Mesendoderm (in vitro differentiated cells): ENCODE results near the gene MID2.
"Not testable (repeated sequence)": the region's sequence is repeated elsewhere in the genome, so short reads cannot be mapped to it uniquely, and the experiment has no call there.

ENCODE experiments used
- DNase-seq: peaks from one replicate; pipeline ENCODE4 v3.0.0; 2013
- H2AK5ac ChIP-seq: 2 replicates; pipeline ENCODE4 v1.6.1; 2013; ENCODE audit warnings: low read length, inconsistent platforms
- H2BK120ac ChIP-seq: 2 replicates; pipeline ENCODE4 v1.6.1; 2013; ENCODE audit warnings: low read depth, mild to moderate bottlenecking, low read length, moderate library complexity, mixed read lengths
- H2BK15ac ChIP-seq: replicated peaks from 2 replicates; pipeline ENCODE4 v1.6.1; 2013; ENCODE audit warnings: low read depth, mild to moderate bottlenecking, moderate library complexity
- H2BK5ac ChIP-seq: 2 replicates; pipeline ENCODE4 v1.6.1; 2013; ENCODE audit warnings: low read length, inconsistent platforms
- H3K18ac ChIP-seq: 2 replicates; pipeline ENCODE4 v1.6.1; 2013; ENCODE audit warnings: mild to moderate bottlenecking, low read length, mixed read lengths
- H3K23ac ChIP-seq: one replicate; pipeline ENCODE4 v1.6.1; 2013; ENCODE audit warnings: low read length
- H3K27ac ChIP-seq: 2 replicates; pipeline ENCODE4 v1.5.1; 2013; ENCODE audit warnings: low read depth, mild to moderate bottlenecking, inconsistent platforms, low read length, moderate library complexity
- H3K27me3 ChIP-seq: 2 replicates; pipeline ENCODE4 v1.6.1; 2013; ENCODE audit warnings: low read length, control low read depth, mild to moderate bottlenecking, inconsistent platforms; ENCODE audit not compliant: insufficient read depth, poor library complexity
- H3K36me3 ChIP-seq: 2 replicates; pipeline ENCODE4 v1.6.1; 2013; ENCODE audit warnings: low read length, inconsistent platforms; ENCODE audit not compliant: control insufficient read depth, insufficient read depth
- H3K4ac ChIP-seq: one replicate; pipeline ENCODE4 v1.6.1; 2013; ENCODE audit warnings: low read depth, mild to moderate bottlenecking, low read length, moderate library complexity
- H3K4me1 ChIP-seq: 2 replicates; pipeline ENCODE4 v1.6.1; 2013; ENCODE audit warnings: low read depth, low read length, inconsistent platforms; ENCODE audit not compliant: control insufficient read depth
- H3K4me2 ChIP-seq: 2 replicates; pipeline ENCODE4 v1.6.1; 2013; ENCODE audit warnings: low read length
- H3K4me3 ChIP-seq: 2 replicates; pipeline ENCODE4 v1.5.1; 2013; ENCODE audit warnings: mild to moderate bottlenecking, low read length
- H3K56ac ChIP-seq: one replicate; pipeline ENCODE4 v1.6.1; 2013; ENCODE audit warnings: low read length
- H3K79me1 ChIP-seq: 2 replicates; pipeline ENCODE4 v1.6.1; 2013; ENCODE audit warnings: low read length, inconsistent platforms
- H3K79me2 ChIP-seq: 2 replicates; pipeline ENCODE4 v1.6.1; 2013; ENCODE audit warnings: mild to moderate bottlenecking, low read length; ENCODE audit not compliant: control insufficient read depth, insufficient read depth
- H3K9ac ChIP-seq: 2 replicates; pipeline ENCODE4 v1.6.1; 2013; ENCODE audit warnings: low read length, inconsistent platforms
- H4K5ac ChIP-seq: one replicate; pipeline ENCODE4 v1.6.1; 2013; ENCODE audit warnings: low read length
- H4K8ac ChIP-seq: one replicate; pipeline ENCODE4 v1.6.1; 2013; ENCODE audit warnings: low read depth, mild to moderate bottlenecking, control low read depth, low read length, moderate library complexity
- WGBS: extraction: QIAGEN DNeasy Blood & Tissue Kit; methylation state at CpG from one replicate; pipeline ENCODE4 v1.1.7; 2013; ENCODE audit warnings: low lambda C conversion rate, missing lambda C conversion rate; ENCODE audit not compliant: insufficient coverage; ENCODE audit errors: extremely low coverage; 5-methylcytosine and 5-hydroxymethylcytosine counted together

The MID2 gene

GRCh38 chrX:107935664-107936433 is 110.2 kb downstream of the MID2 start:
- Histone ChIP-seq H3K27me3 (no peaks in the 10 kb centered on the region), H3K4me3 (peak overlapping the region; percentile 37), H4K8ac (no peak overlapping the region), H3K4ac (no peak overlapping the region), H3K36me3 (no peaks in the 10 kb centered on the region), H2BK5ac (no peak overlapping the region), H3K56ac (peak overlapping the region; percentile 79), H3K18ac (no peak overlapping the region), H3K23ac (no peak overlapping the region), H3K4me2 (peak overlapping the region; percentile 35), H3K4me1 (no peaks in the 10 kb centered on the region), H3K79me1 (no peaks in the 10 kb centered on the region), H2BK120ac (no peak overlapping the region), H3K79me2 (no peaks in the 10 kb centered on the region), H2BK15ac (no peak overlapping the region), H2AK5ac (no peak overlapping the region), H3K27ac (no peak overlapping the region), H4K5ac (no peak overlapping the region), H3K9ac (peak overlapping the region; percentile 54)
- no CpG with 5 or more reads among the region's 48 CpGs for WGBS
- peak; percentile 42 for DNase-seq

- Histone ChIP-seq H4K8ac (no peak overlapping the region), H3K56ac (peak overlapping the region; percentile 79), H3K9ac (no peak overlapping the region), H3K27ac (no peak overlapping the region), H3K23ac (no peak overlapping the region), H3K4ac (no peak overlapping the region), H3K79me2 (no peaks in the 10 kb centered on the region), H2BK15ac (no peak overlapping the region), H2AK5ac (no peak overlapping the region), H3K4me3 (no peak overlapping the region), H3K4me1 (no peaks in the 10 kb centered on the region), H4K5ac (no peak overlapping the region), H3K18ac (no peak overlapping the region), H2BK120ac (no peak overlapping the region), H2BK5ac (no peak overlapping the region), H3K27me3 (no peaks in the 10 kb centered on the region), H3K79me1 (no peaks in the 10 kb centered on the region), H3K4me2 (no peak overlapping the region), H3K36me3 (no peaks in the 10 kb centered on the region)
- no CpG with 5 or more reads among the region's 16 CpGs for WGBS
- DNase-seq: no peak
Measured at GRCh38 chrX:107936434-107936730, 110.7 kb downstream of the MID2 start.

GRCh38 chrX:107940095-107940494 is 114.4 kb downstream of the MID2 start:
- DNase-seq: peak; percentile 13
- Histone ChIP-seq H3K79me2 (no peaks in the 10 kb centered on the region), H2BK120ac (no peak overlapping the region), H3K23ac (no peak overlapping the region), H4K8ac (no peak overlapping the region), H2AK5ac (no peak overlapping the region), H3K4ac (no peak overlapping the region), H2BK15ac (no peak overlapping the region), H3K18ac (no peak overlapping the region), H3K27ac (no peak overlapping the region), H3K79me1 (no peaks in the 10 kb centered on the region), H3K4me3 (no peak overlapping the region), H4K5ac (no peak overlapping the region), H2BK5ac (no peak overlapping the region), H3K4me2 (no peak overlapping the region), H3K9ac (no peak overlapping the region), H3K27me3 (no peaks in the 10 kb centered on the region), H3K4me1 (no peaks in the 10 kb centered on the region), H3K56ac (no peak overlapping the region), H3K36me3 (no peaks in the 10 kb centered on the region)
- no CpG with 5 or more reads among the region's 3 CpGs for WGBS

- not testable (repeated sequence) for H3K79me1 ChIP-seq, H3K56ac ChIP-seq, H3K9ac ChIP-seq, H4K8ac ChIP-seq, H2BK15ac ChIP-seq, H2BK5ac ChIP-seq, H3K4me3 ChIP-seq, H3K4me1 ChIP-seq, H3K4me2 ChIP-seq, H2BK120ac ChIP-seq, H3K27ac ChIP-seq, H4K5ac ChIP-seq, H2AK5ac ChIP-seq, H3K79me2 ChIP-seq, H3K36me3 ChIP-seq, H3K27me3 ChIP-seq, H3K23ac ChIP-seq, H3K18ac ChIP-seq, H3K4ac ChIP-seq, DNase-seq
Measured at GRCh38 chrX:107955337-107955736, 129.7 kb downstream of the MID2 start.

GRCh38 chrX:107968623-107969022 is 143.0 kb downstream of the MID2 start:
- H3K18ac ChIP-seq: no peak overlapping the region
- DNase-seq: no peak
- WGBS: no CpG with 5 or more reads among the region's 5 CpGs

GRCh38 chrX:107970073-107970472 is 144.4 kb downstream of the MID2 start:
- no peak for DNase-seq

More at GRCh38 chrX:107968623-107969022, 143.0 kb downstream of the MID2 start:
- no peak overlapping the region for H2BK5ac ChIP-seq
- H3K79me1 ChIP-seq: no peaks in the 10 kb centered on the region
- no peak overlapping the region for H2BK15ac ChIP-seq
- H3K9ac ChIP-seq: no peak overlapping the region
- H2AK5ac ChIP-seq: no peak overlapping the region
- no peak overlapping the region for H3K56ac ChIP-seq
- no peaks in the 10 kb centered on the region for H3K4me1 ChIP-seq
- no peaks in the 10 kb centered on the region for H3K36me3 ChIP-seq
- no peak overlapping the region for H2BK120ac ChIP-seq
- H3K79me2 ChIP-seq: no peaks in the 10 kb centered on the region
- no peak overlapping the region for H3K27ac ChIP-seq
- no peak overlapping the region for H3K4me3 ChIP-seq
- H4K8ac ChIP-seq: no peak overlapping the region
- no peaks in the 10 kb centered on the region for H3K27me3 ChIP-seq
- H4K5ac ChIP-seq: no peak overlapping the region
- no peak overlapping the region for H3K23ac ChIP-seq
- no peak overlapping the region for H3K4me2 ChIP-seq
- H3K4ac ChIP-seq: no peak overlapping the region

More at GRCh38 chrX:107970073-107970472, 144.4 kb downstream of the MID2 start:
- no peak overlapping the region for H2AK5ac ChIP-seq
- no peak overlapping the region for H3K9ac ChIP-seq
- H4K5ac ChIP-seq: no peak overlapping the region
- no peak overlapping the region for H2BK5ac ChIP-seq
- no CpG with 5 or more reads among the region's 2 CpGs for WGBS
- H2BK120ac ChIP-seq: no peak overlapping the region
- H3K27ac ChIP-seq: no peak overlapping the region
- H3K4ac ChIP-seq: no peak overlapping the region
- no peak overlapping the region for H3K4me2 ChIP-seq
- no peak overlapping the region for H3K4me3 ChIP-seq
- H4K8ac ChIP-seq: no peak overlapping the region
- no peaks in the 10 kb centered on the region for H3K36me3 ChIP-seq
- H3K56ac ChIP-seq: no peak overlapping the region
- H3K27me3 ChIP-seq: no peaks in the 10 kb centered on the region
- no peaks in the 10 kb centered on the region for H3K4me1 ChIP-seq
- no peak overlapping the region for H3K23ac ChIP-seq
- no peak overlapping the region for H2BK15ac ChIP-seq
- no peaks in the 10 kb centered on the region for H3K79me1 ChIP-seq
- H3K79me2 ChIP-seq: no peaks in the 10 kb centered on the region
- H3K18ac ChIP-seq: no peak overlapping the region
